NT2/D1 (cell line): ENCODE results near the gene AGFG2.
"Not testable (repeated sequence)": the region's sequence is repeated elsewhere in the genome, so short reads cannot be mapped to it uniquely, and the experiment has no call there.

Source experiments
- SUZ12 ChIP-seq: IDR thresholded peaks from 2 replicates; pipeline ENCODE4 v1.6.1; 2011; ENCODE audit not compliant: insufficient read length, insufficient read depth; ENCODE audit errors: extremely low read depth
- YY1 ChIP-seq: IDR thresholded peaks from 2 replicates; pipeline ENCODE4 v1.6.1; 2011; ENCODE audit not compliant: insufficient read length, insufficient read depth
- ZNF274 ChIP-seq: IDR thresholded peaks from 2 replicates; pipeline ENCODE4 v1.6.1; 2011; ENCODE audit warnings: mild to moderate bottlenecking, low read depth, low read length

DNA sequence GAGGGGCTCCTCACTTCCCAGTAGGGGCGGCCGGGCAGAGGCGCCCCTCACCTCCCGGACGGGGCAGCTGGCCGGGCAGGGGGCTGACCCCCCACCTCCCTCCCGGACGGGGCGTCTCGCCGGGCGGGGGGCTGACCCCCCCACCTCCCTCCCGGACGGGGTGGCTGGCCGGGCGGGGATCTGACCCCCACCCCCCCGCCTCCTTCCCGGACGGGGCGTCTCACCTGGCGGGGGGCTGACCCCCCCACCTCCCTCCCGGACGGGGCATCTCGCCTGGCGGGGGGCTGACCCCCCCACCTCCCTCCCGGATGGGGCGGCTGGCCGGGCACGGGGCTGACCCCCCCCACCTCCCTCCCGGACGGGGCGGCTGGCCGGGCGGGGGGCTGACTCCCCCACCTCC is 15.8 kb upstream of the AGFG2 start:
- TF ChIP-seq ZNF274, SUZ12, YY1: not testable (repeated sequence)
